ENCODE data around the gene OR7A10.

Gene OR7A10

GRCh38 chr19:14848822-14849221, at the start of gene OR7A10:
Gene OR7A10, minus strand, starts transcription at chr19:14848922. Its CDS starts 7,045 bp downstream, at chr19:14841877.
- no peak for DNase-seq (ENCODE audit: low spot score)

GRCh38 chr19:14890643-14891379, 42.1 kb upstream of the OR7A10 start:
- DNase-seq (ENCODE audit: low spot score): no peak

DNA sequence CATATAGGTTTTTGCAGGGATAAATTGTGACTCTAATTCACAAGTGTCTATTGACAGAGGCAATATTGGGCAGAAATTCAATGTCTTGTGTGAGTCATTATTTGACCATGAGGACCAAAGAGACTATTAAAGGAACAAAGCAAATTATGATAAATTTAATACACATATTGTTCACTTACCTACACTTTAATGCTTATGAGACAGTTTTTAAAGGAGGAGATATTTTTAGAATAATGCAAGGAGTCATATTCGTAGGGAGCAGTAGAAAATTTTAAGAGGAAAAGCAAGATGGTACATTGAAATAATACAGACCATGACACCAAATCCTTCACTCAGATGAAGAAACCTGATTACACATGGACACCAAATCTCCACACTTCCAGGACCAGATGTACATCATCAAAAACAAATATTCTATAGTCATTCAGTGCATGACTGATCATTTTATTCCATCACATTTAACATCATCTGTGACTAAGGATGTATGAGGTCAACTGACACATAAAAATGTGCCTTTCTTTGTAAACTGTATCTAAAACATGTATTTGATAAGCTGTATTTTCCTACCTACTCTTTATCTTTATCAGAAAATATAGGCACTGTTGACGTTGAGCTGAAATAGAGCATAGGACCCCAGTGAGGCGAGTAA, 41.4 kb upstream of the OR7A10 start:
- DNase-seq (ENCODE audit: low spot score): no peak

DNA sequence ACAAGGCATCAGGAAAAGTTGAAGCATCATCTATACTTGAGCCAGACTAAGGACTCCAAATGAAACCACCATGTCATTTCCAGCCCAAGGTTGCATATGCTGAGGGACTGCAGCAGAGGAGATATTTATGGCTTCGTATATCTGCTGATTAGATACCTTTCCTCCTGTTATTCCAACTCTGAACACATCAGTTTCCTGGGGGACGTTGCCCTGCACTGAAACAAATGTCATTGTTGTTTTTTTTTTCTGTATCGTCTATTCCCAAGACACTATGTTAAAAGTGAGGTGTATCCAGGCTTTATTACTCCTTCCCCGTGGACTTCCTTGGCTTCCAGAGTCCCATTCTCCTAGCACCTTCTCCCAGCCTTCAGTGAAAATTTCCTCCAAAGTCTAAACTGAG, 37.3 kb upstream of the OR7A10 start, which contains the start of gene OR7A17:
OR7A17 (minus strand) TSS at position 101 of the 400 bp plus-strand sequence. CDS start 4,777 bp downstream, outside the sequence.
- DNase-seq (ENCODE audit: low spot score): no peak

DNA sequence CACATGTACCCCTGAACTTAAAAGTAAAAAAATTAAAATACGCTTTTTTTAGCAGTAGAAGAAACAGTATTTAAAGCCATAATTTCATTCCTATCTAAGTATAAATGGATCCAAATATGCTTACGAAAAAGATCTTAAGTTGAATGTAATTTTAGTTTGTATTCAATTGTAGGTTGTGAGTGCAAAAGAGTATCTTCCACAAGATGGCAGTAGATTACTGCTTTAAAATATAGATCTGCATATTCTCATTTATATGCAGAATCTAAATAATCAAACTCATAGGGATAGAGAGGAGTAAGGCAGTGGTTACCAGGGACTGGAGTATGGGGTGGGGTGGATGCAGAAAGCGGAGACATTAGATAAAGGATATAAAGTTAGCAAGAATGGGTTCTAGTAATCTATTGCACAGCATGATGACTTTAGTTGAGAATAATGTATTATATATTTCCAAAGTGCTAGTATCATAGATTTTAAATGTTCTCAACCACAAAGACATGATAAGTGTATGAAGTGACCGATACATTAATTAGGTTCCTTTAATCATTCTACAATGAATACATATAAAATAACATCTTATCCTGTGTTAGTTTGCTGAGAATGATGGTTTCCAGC, 23.0 kb upstream of the OR7A10 start:
- peak; percentile 56 for DNase-seq (ENCODE audit: low spot score)

GRCh38 chr19:14868497-14868896, 19.8 kb upstream of the OR7A10 start:
- DNase-seq (ENCODE audit: low spot score): no peak

DNA sequence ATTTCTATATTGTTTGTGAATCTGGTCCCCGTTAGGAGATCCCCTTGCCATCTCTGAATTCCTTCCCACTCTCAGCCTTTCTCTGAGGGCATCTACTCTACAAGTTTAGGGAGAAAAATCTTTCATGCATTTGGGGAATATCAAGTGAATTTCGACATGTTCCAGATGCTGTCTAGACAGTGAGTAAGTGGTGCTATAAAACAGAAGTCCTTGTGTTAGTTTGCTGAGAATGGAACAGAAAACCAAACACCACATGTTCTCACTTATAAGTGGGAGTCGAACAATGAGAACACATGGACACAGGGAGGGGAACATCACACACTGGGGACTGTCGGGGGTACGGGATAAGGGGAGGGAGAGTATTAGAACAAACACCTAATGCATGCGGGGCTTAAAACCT, 5.1 kb downstream of the OR7A10 start:
- no peak for DNase-seq (ENCODE audit: low spot score)

DNA sequence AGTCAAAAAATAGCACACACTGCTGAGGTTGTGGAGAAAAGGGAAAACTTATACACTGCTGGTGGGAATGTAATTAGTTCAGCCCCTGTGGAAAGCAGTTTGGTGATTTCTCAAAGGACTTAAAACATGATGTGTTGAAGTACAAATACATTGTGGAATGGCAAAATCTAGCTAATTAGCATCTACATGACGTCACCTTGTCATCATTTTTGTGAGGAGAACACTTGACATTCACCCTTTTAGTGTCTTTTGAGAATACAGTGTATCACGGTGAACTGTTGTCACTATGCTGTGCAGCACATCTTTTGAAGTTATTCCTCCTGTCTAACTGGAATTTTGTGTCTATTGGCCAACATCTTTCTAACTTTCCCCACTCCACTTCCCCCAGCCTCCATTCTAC, 5.6 kb downstream of the OR7A10 start:
- no peak for DNase-seq (ENCODE audit: low spot score)

- peak; percentile 78 for DNase-seq (ENCODE audit: low spot score)
Measured at GRCh38 chr19:14840206-14840605, 8.5 kb downstream of the OR7A10 start.

DNA sequence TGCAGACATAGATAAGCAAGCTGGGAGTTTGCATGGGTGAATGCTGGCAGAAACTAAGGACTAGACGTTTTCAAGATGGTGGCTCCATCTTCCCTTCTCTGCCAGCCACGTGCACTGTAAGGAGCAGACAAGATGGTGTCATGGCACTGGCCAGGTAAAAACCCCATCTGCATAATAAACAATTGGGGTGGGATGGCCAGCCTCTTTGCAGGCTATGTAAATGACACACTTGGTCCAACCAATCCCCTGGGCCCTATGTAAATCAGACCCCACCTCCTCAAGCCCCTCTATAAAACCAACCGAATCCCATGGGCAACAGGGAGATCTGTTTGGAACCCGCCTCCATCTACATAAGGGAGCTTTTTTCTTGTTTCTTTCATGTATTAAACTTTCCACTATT, 11.3 kb downstream of the OR7A10 start:
- DNase-seq (ENCODE audit: low spot score): no peak

DNA sequence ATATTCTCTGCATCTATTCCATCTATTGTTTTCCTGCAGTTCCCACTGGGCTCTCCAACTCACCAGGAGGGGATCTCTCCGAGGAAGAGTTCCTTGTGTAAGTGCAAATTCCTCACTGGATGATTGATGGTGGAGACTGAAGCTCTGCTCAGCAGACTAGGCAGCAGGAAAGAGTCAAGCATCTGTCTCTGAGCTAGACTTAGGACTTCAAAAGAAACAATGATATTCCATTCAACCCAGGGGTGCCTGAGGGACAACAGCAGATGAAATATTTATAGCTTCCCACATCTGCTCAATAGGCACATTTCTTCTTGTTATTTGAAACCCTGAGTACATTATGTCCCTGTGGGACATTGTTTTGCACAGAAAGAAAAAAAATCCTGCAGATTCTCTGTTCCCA, 13.7 kb downstream of the OR7A10 start, which contains the start of the genes OR7A5 and OR7C1:
OR7A5 (minus strand) TSS at position 175 of the 400 bp plus-strand sequence. CDS start 6,944 bp downstream, outside the sequence.
OR7C1 (minus strand) TSS at position 175 of the 400 bp plus-strand sequence. CDS start 35,049 bp downstream, outside the sequence.
- DNase-seq (ENCODE audit: low spot score): peak; percentile 84

- DNase-seq (ENCODE audit: low spot score): no peak
Measured at GRCh38 chr19:14830702-14831101, 18.0 kb downstream of the OR7A10 start.

DNA sequence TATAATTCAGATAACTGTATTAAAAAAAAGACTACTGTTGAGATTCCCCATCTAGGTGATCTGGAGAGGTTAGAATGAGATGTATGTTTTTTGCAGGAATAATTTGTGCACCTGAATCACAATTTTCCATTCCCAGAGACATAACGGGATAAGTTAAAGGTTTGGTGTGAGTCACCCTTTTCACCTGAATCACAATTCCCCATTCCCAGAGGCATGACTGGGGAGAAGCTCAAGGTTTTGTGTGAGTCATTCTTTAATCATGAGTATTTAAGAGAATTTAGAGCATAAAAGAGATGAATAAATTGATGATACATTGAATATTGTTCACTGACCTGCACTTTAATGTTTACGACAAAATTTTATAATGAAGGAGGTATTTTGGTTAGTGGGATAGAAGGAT, 22.7 kb downstream of the OR7A10 start:
- no peak for DNase-seq (ENCODE audit: low spot score)

DNA sequence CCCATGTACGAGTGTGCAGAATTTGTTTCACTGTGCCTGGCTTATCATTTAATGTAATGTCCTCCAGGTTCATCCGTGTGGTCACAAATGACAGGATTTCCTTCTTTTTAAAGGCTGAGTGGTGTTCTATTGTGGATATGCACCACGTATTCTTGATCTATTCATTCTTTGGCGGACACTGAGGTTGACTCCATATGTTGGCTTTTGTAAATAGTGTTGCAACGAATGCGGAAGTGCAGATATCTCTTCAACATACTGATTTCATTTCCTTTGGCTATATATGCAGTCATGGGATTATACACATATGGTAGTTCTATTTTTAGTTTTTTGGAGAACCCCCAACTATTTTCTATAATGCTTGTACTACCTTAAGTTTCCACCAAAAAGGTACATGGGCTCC, 26.8 kb downstream of the OR7A10 start:
- no peak for DNase-seq (ENCODE audit: low spot score)

DNA sequence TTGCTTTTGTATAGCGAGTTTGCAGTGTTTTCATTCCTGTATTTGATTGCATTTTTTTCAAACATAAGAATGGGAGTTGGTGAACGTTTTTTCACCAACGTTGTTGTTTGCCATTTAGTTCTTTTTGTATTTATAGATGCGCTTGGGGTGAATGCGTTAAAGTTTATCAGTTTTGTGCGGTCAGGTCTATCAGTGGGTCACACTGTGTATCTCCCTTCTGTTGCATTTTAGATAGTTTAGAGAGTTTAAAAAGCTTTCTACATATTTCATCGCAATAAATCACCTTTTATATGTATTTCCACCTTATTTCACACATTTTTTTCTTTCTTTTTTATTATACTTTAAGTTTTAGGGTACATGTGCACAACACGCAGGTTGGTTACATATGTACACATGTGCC, 30.1 kb downstream of the OR7A10 start:
- no peak for DNase-seq (ENCODE audit: low spot score)

GRCh38 chr19:14817052-14817451, 31.7 kb downstream of the OR7A10 start:
- DNase-seq (ENCODE audit: low spot score): no peak

GRCh38 chr19:14814982-14815652, 33.6 kb downstream of the OR7A10 start:
- DNase-seq (ENCODE audit: low spot score): no peak

DNA sequence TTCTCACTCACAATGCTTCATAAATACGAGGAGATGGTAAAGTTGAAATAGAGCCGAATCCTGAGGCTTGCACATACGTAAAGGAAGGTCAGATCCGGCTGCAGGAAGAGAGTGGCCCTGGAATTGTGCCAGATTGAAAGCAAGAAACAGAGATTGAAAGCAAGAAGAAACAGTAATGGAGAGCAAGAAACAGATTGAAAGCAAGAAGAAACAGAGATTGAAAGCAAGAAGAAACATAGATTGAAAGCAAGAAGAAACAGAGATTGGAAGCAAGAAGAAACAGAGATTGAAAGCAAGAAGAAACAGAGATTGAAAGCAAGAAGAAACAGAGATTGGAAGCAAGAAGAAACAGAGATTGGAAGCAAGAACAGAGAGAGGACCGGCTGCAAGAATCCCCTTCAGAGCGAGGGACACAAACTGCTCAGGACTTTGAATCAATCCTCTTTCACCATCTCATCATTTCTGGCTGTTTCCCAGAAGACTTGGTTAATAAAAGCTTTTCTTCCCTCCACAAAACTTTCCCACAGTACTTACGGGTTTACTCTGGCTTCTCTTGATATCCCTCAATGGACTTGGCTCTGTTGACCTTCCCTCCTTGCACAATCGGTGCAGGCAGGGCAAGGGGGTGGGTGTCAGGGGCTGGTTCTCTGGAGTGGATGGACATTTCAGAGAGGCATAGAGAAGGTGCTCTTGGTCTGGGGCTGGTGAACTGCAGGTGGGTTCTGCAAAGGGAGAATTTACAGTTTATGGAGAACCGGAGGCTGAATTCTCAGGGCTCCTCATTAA, 39.3 kb downstream of the OR7A10 start:
- DNase-seq (ENCODE audit: low spot score): no peak

- DNase-seq (ENCODE audit: low spot score): no peak
Measured at GRCh38 chr19:14804765-14805164, 44.0 kb downstream of the OR7A10 start.

GRCh38 chr19:14798760-14799159, 50.0 kb downstream of the OR7A10 start:
- no peak for DNase-seq (ENCODE audit: low spot score)

GRCh38 chr19:14796021-14796420, 52.7 kb downstream of the OR7A10 start:
- DNase-seq (ENCODE audit: low spot score): no peak

Data from COLO829 (cell line).